GM21381 (cell line): ENCODE results near the gene TPCN2.

Source experiments
- ATAC-seq: cut with Tn5 transposase; IDR thresholded peaks from one replicate; pipeline ENCODE4 v1.9.1; 2021; ENCODE audit warnings: mild to moderate bottlenecking, moderate library complexity; ENCODE audit not compliant: unreplicated experiment

The TPCN2 gene

GRCh38 chr11:69091638-69092165 is 43.0 kb downstream of the TPCN2 start:
- ATAC-seq, result no peak

GRCh38 chr11:69092263-69092662 is 43.5 kb downstream of the TPCN2 start:
- ATAC-seq, result no peak

GRCh38 chr11:69093106-69093505 is 44.4 kb downstream of the TPCN2 start:
- no peak for ATAC-seq

- ATAC-seq, result no peak
These were observed 45.6 kb downstream of the TPCN2 start for GRCh38 chr11:69094111-69094914.

DNA sequence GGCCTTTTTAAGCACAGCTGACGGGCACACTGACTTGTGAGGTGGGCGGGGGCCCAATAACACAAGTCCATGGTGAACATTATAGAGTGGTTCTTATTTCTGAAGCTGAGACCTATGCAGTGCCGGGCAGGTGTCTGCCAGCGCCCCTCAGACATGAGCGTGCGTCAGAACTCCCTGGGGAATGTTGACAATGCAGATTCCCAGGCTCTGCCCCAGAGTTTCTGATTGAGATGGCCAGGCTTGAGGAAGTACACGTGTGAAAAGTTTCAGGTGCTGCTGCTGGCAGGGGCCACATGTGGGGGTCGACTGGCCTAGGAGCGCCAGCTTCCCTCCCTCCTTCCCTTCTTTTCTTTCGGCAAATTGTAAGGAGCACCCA is 46.2 kb downstream of the TPCN2 start:
- no peak for ATAC-seq

- no peak for ATAC-seq
These were observed 46.6 kb downstream of the TPCN2 start for GRCh38 chr11:69095300-69095699.

- no peak for ATAC-seq
These were observed 47.7 kb downstream of the TPCN2 start for GRCh38 chr11:69096473-69096872.

- ATAC-seq, result no peak
These were observed 48.5 kb downstream of the TPCN2 start for GRCh38 chr11:69097263-69097662.

DNA sequence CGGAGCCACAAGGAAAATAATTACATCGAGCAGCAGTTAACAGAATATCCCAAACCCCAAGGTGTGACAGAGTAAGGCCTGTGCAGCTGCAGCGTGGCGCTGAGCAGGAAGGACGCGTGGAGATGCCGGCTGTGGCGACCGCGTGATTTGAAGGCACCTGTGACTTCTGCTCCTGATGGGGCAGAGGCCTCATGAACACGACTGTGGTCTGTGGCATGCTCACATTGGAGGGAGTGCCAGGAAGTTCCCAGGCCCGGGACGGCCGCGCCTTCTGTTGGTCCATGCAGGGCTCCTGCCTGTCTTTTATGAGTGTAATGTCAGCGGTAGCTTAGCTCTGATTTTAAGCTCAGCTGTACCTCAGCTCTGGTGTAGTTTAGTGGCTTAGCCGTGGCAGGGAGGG is 50.4 kb downstream of the TPCN2 start:
- ATAC-seq, result no peak

DNA sequence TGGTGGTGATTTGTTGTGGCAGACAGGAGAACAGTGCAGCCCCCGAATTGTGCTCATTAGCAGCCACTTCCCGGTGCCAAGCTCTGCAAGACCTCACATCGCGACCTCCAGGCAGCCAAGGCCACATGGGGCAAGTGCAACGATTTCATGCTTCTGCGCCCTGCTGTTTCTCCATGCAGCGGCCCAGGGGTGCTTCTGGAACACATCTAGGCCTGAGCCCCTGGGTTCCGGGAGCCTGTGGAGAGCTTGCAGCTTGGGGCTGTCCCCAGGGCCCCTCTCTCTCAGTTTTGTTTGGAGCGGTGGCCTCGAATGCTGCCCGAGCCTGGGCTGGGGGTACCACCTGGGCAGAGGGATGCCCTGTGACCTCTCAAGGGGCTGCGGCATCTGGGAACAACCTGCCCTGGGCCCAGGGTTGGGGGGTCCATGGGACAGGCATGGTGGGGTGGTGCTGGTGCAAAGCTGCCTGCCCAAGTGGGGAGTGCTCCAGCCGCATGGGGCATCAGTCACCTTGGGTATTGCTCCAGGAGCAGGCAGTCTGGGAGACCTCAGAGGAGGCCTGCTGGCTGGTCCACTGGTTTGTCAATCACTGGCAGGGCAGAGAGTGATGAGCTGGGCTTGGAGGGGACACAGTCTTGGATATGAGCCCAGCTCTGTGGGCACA is 51.9 kb downstream of the TPCN2 start:
- no peak for ATAC-seq

- ATAC-seq, result no peak
These were observed 52.5 kb downstream of the TPCN2 start for GRCh38 chr11:69101115-69101791.

DNA sequence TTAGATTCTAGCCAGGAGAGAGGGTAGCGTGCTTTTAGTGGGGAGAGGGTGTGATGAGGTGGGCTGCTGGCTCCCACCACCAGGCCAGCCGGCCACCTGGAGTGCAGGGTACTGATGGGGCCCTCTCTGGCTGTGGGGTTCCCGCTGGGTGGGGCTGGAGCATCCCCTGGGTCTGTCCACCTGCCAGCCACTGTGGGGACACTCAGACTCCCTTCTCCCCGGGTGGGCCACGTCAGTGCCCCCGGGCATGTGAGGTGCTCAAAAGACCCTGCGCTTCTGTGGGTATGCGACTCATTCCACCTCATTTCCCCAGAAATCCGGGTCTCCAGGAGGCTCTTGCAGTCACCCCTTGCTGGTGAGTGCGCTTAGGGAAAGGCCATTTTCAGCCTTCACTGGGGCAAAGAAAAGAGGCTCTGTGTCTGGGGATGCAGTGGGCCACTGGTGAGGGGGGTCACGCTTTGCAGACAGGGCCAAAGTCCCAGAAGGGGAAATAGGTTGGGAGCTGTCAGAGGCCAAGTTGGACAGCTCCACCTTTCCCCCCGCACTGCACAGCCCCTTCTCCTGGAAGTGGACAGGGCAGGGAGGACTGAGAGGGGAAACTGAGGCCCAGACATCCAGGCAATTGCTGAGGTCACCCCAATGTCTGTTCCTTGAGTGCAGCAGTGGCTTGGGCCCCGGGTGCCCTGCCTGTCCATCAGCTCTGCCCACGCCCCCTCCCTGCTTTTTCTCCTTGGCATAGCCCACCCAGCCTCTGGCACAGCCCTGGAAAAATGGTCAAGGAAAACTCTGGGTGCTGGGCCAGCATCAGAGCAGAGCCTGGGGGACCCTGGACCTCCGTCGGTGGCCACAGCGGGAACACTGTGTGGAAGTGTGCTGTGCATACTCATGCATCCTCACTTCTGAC is 53.3 kb downstream of the TPCN2 start:
- ATAC-seq, result no peak

GRCh38 chr11:69102732-69103615 is 54.2 kb downstream of the TPCN2 start:
- ATAC-seq, result no peak

- ATAC-seq, result no peak
These were observed 55.6 kb downstream of the TPCN2 start for GRCh38 chr11:69104212-69104855.

DNA sequence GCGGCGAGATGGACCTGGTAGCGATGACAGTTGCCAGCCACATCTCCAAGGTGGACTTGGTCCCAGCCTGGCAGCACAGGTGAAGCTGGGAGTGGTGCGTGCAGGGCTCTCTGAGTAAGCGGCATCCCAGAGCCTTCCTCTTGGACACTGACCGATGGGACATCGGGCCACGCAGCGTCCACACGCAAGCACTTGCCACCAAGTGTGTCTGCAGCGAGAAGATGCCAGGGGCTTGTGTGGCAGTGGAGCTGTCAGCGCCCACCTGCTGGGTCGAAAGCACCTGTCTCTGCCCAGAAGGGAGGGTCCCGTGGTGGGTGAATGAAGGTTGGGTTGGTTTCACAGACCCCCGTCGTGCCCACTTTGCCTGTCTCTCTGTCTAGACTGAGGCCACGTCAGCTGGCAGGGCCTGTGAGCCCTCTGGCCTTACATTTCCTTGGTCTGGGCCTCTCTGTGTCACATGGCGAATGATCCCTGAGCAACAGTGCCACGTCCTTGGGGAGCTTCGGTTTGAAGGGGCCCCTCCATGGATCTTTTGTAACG is 56.2 kb downstream of the TPCN2 start:
- no peak for ATAC-seq

DNA sequence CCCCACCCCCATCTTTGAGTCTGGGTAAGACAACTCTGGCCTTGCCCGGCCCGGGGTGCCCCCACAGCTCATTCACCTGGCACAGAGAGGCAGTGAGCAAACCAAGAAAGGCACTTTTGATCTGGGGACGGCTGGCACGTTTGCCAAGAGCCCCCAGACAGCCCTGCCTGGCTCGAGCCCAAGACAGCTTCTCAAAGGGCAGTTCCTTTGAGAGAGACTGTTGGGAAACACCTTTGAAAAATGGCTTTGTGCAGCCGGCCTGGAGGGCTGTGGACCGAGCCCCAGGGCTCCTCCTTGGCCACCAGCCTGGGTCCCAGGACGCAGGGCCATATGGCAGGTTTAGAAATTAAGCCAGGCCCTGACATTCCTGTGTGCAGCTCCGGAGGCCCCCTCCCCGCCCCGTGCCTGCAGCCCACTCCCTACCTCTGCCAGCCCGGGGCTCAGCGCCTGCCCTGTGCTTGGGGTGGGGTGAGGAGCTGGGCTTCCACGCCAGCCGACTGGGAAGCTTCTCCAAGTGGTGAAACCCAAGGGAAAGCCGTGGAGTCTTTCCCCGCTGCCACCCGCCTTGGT is 56.8 kb downstream of the TPCN2 start:
- no peak for ATAC-seq

GRCh38 chr11:69106031-69106811 is 57.5 kb downstream of the TPCN2 start:
- ATAC-seq, result no peak

GRCh38 chr11:69107413-69107812 is 58.7 kb downstream of the TPCN2 start:
- ATAC-seq, result no peak
